22Rv1 (cell line): ENCODE data around the gene MINAR1.
A peak's percentile ranks its signal among the peaks of the same experiment; 100 is the strongest.

Source experiments
- H3K27ac ChIP-seq: fragments of 450-650 bp; 2 replicates; pipeline ENCODE4 v1.5.1; 2017
- ZFX ChIP-seq: fragments of 450-650 bp; IDR thresholded peaks from 2 replicates; pipeline ENCODE4 v1.6.1; 2017; ENCODE audit warnings: antibody characterized with exemption, borderline replicate concordance
- TF ChIP-seq, protein P1 (sequence below): fragments of 450-650 bp; IDR thresholded peaks from 2 replicates; pipeline ENCODE4 v1.5.1; 2017; ENCODE audit warnings: mild to moderate bottlenecking

MINAR1 gene, protein sequence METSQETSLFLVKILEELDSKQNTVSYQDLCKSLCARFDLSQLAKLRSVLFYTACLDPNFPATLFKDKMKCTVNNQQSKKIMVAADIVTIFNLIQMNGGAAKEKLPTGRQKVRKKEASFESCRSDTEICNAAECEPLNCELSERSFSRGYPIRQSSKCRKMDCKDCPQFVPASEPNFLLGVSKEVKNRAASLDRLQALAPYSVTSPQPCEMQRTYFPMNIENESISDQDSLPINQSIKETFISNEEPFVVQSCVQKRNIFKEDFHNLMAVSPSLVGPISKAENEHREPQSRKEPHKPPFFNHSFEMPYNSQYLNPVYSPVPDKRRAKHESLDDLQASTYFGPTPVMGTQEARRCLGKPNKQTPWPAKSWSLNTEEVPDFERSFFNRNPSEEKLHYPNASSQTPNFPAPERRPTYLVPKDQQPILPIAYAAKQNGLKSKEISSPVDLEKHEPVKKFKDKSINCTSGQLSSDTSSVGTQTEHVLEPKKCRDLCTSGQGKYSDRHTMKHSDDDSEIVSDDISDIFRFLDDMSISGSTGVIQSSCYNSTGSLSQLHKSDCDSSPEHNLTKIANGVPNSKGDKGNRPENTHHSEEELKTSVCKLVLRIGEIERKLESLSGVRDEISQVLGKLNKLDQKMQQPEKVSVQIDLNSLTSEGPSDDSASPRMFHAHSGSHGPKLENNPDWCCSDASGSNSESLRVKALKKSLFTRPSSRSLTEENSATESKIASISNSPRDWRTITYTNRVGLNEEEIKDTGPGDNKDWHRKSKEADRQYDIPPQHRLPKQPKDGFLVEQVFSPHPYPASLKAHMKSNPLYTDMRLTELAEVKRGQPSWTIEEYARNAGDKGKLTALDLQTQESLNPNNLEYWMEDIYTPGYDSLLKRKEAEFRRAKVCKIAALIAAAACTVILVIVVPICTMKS

DNA sequence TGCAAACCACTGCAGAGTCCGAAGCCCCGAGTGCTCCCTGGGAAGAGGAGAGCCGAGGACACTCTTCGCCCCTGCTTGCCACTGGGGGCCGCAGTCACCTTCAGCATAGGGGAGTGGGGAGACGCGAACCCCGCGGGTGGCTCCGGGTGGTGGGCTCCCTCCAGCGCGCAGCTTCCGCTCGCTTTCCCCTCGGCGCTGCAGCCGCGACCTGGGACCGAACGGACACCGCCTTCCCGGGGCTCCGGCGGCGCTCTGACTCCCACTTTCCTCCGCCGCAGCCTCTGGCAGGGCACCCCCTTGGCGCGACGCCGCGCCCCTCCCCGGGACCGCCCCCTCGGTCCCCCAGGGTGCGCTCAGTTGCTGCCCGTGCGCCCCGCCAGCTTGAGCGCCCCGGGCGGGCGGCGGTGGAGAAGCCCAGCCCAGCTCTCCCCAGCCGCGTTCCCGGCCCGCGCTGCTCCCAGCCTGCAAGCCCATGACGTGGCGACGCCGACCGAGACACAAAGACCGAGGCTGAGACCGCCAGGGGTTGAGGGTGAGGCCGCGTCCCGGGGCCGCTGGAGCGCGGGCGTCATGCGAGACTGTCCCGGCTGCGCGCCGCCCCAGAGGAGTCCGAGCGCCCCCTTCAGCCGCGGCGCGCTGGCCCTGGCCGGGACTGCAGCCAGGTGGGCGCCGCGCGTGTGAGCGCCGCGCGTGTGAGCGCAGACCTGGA, at the start of gene MINAR1:
Gene MINAR1, plus strand, starts transcription at position 701 of the 709 bp plus-strand sequence. CDS start 23,812 bp downstream, outside the sequence.
- H3K27ac ChIP-seq = no peak within 1 kb of the TSS
- TF ChIP-seq, protein P1, sequence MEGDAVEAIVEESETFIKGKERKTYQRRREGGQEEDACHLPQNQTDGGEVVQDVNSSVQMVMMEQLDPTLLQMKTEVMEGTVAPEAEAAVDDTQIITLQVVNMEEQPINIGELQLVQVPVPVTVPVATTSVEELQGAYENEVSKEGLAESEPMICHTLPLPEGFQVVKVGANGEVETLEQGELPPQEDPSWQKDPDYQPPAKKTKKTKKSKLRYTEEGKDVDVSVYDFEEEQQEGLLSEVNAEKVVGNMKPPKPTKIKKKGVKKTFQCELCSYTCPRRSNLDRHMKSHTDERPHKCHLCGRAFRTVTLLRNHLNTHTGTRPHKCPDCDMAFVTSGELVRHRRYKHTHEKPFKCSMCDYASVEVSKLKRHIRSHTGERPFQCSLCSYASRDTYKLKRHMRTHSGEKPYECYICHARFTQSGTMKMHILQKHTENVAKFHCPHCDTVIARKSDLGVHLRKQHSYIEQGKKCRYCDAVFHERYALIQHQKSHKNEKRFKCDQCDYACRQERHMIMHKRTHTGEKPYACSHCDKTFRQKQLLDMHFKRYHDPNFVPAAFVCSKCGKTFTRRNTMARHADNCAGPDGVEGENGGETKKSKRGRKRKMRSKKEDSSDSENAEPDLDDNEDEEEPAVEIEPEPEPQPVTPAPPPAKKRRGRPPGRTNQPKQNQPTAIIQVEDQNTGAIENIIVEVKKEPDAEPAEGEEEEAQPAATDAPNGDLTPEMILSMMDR = peak; percentile 56
- TF ChIP-seq ZFX = no peak

DNA sequence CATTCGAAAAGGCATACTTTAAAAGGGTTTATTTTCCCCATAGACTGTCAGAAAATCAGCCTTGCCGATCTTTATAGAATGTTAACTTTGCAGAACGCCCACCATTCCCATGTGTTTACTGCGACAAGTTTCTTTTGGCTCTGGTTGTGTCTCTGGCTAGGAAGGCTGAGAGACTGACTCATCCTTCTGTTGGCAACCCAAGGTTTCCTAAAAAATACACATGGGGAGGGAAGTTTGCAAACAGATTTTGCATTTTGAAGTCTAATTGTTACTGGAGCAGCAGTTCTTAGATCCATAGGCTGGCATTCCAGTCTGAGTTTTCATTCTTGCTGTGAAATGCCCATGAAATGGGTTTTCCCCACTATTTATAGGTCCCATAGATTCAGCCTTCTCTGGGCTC, 37.9 kb upstream of the MINAR1 start:
- no peak overlapping the region for H3K27ac ChIP-seq
- TF ChIP-seq ZFX = no peak
- TF ChIP-seq, protein P1 = no peak

DNA sequence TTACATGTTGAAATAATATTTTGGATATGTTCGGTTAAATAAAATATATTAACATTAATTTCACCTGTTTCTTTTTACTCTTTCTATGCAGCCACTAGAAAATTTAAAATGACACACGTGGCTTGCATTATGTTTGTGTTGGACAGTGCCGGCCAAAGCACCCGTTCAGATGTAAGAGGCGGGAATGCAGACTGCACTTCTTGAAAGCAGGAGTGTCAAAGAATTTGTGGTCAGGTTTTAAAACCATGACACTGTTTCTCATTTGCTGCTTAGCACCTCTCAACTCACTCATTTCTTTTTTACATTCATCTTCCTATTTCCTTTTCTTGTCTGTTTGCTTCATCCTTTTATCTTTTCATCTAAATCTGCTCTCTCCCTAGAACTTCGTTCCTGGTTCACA, 35.3 kb upstream of the MINAR1 start:
- TF ChIP-seq ZFX = no peak
- TF ChIP-seq, protein P1 = no peak
- H3K27ac ChIP-seq = no peak overlapping the region

DNA sequence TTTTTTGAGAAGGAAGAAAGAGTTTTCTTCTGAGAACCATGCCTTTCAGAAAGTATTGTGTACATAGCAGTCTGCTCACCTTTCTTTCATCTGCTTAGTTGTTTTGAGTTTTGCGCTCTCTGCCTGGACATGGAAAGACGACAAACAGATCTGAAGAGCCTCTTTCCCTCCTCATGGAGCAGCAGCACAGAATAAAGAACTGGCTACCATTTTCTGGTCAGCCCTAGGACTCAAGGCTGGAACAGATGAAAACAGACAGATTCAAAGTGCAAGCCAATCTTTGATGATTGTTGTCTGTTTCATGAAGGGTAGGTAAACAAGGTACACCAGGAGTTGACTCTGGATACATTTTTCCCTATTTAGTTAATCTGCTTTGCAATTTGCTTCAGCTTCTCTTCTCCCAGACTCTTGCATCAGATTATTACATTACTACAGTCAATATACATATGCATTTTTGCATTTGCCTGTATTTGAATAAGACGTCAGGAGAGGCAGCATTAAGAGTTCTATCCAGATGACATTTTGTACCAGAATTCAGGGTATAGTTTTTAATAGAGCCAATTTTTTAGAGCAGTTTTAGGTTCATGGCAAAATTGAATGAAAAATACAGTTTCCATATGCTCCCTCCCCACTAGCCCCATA, 34.7 kb upstream of the MINAR1 start:
- no peak overlapping the region for H3K27ac ChIP-seq
- TF ChIP-seq, protein P1 = no peak
- no peak for TF ChIP-seq ZFX

DNA sequence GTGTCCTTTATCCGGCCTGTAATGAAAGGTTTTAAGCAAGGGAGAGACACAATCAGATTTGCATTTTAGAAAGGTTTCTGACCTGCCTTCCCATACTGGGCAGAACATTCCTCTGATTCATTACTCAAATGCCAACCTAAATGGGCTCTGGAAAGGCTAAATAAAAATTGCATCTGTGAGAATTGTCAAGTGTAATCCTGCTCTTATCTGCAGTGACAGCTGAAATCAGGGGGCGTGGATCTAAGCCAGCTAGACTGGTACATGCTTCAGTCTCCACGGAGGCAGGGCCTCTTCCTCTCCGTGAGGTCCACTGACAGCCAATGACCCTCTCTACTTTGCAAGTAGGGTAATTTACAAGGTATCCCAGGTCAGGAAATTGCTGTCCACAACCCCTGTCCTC, 32.5 kb upstream of the MINAR1 start:
- no peak for TF ChIP-seq ZFX
- TF ChIP-seq, protein P1 = no peak
- no peak overlapping the region for H3K27ac ChIP-seq

DNA sequence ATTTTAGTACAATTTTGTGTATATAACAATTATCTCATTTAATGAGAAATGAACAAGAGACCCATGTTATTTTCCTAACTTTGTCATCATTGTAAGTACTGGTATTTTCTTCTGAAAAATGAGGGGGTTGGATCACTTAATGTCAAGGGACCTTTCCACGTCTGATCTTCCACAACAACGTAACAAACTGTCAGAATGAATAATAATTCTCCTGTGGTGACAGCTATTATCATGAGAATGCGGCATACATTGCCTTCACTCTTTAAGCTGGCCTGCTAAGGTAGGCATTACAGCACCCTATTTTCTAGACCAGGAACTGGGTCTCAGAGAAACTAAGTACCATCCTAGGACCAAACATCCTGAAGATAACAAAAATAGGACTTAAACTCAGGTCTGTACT, 31.5 kb upstream of the MINAR1 start:
- TF ChIP-seq, protein P1 = no peak
- no peak overlapping the region for H3K27ac ChIP-seq
